DND-41 (cell line): ENCODE data around the gene SLC28A3.

Experiments
- ATAC-seq: fragments of 200-7000 bp; cut with Tn5 transposase; 3 replicates; pipeline ENCODE4 v1.9.1; 2021; ENCODE audit warnings: low read depth; ENCODE audit not compliant: insufficient read depth
- DNase-seq: peaks from one replicate; pipeline ENCODE4 v3.0.0-alpha.2; 2020
- H2AFZ ChIP-seq: 2 replicates; pipeline ENCODE4 v1.6.0; 2012; ENCODE audit warnings: low read depth, low read length
- H3K27ac ChIP-seq: 2 replicates; pipeline ENCODE4 v1.5.1; 2012; ENCODE audit warnings: low read length, inconsistent platforms
- H3K27me3 ChIP-seq: fragments of 200-600 bp; sonication (generic); 2 replicates; pipeline ENCODE4 v1.6.0; 2012; ENCODE audit warnings: low read length, mild to moderate bottlenecking, inconsistent platforms; ENCODE audit not compliant: insufficient read depth, poor library complexity
- H3K36me3 ChIP-seq: 2 replicates; pipeline ENCODE4 v1.5.1; 2012; ENCODE audit warnings: low read length, inconsistent platforms; ENCODE audit not compliant: insufficient read depth
- H3K4me1 ChIP-seq: 2 replicates; pipeline ENCODE4 v1.5.1; 2012; ENCODE audit warnings: mild to moderate bottlenecking, low read length; ENCODE audit not compliant: insufficient read depth
- H3K4me2 ChIP-seq: 2 replicates; pipeline ENCODE4 v1.6.0; 2012; ENCODE audit warnings: mild to moderate bottlenecking, moderate library complexity, low read length, inconsistent platforms; ENCODE audit not compliant: insufficient read depth
- H3K4me3 ChIP-seq, 2 experiments: fragments of 200-600 bp in 1 of 2; shearing (Covaris generic) in 1 of 2; 2 replicates each; pipeline ENCODE4 v1.5.1; 2012 to 2016; ENCODE audit warnings: inconsistent platforms in 2 of 2, low read length in 2 of 2, mild to moderate bottlenecking in 2 of 2, low read depth in 1 of 2, moderate library complexity in 1 of 2
- H3K79me2 ChIP-seq: 2 replicates; pipeline ENCODE4 v1.6.0; 2012; ENCODE audit warnings: low read length, inconsistent platforms; ENCODE audit not compliant: insufficient read depth
- H3K9ac ChIP-seq: 2 replicates; pipeline ENCODE4 v1.6.0; 2012; ENCODE audit warnings: low read depth, mild to moderate bottlenecking, inconsistent platforms, low read length, moderate library complexity
- H3K9me3 ChIP-seq: 2 replicates; pipeline ENCODE4 v1.5.1; 2012; ENCODE audit warnings: low read length, moderate library complexity, mild to moderate bottlenecking, inconsistent platforms; ENCODE audit not compliant: insufficient read depth, severe bottlenecking
- H4K20me1 ChIP-seq: 2 replicates; pipeline ENCODE4 v1.6.0; 2012; ENCODE audit warnings: low read length; ENCODE audit not compliant: insufficient read depth
- CTCF ChIP-seq: IDR thresholded peaks from 2 replicates; pipeline ENCODE4 v1.5.1; 2012; ENCODE audit warnings: borderline replicate concordance, low read length, moderate library complexity, mild to moderate bottlenecking; ENCODE audit not compliant: poor library complexity, severe bottlenecking; ENCODE audit errors: extremely low read depth
- EZH2 ChIP-seq: IDR thresholded peaks from 3 replicates; pipeline ENCODE4 v1.6.1; 2012; ENCODE audit warnings: borderline replicate concordance, low read depth, mild to moderate bottlenecking, moderate library complexity, low read length, inconsistent platforms; ENCODE audit not compliant: severe bottlenecking

The SLC28A3 gene

GRCh38 chr9:84305497-84306131 is 34.9 kb downstream of the SLC28A3 start:
- Histone ChIP-seq H3K79me2 (no peaks in the 10 kb centered on the region), H3K9me3 (no peaks in the 10 kb centered on the region), H3K4me3 (no peak overlapping the region), H3K27me3 (no peaks in the 10 kb centered on the region), H3K27ac (no peak overlapping the region), H4K20me1 (no peaks in the 10 kb centered on the region), H3K36me3 (no peaks in the 10 kb centered on the region), H3K4me2 (no peak overlapping the region), H2AFZ (no peak overlapping the region), H3K4me1 (no peaks in the 10 kb centered on the region), H3K9ac (no peak overlapping the region)
- ATAC-seq (no peak), DNase-seq (no peak)
- TF ChIP-seq CTCF (no peak), EZH2 (no peak)

- no peak overlapping the region for H3K27ac ChIP-seq
- H3K4me1 ChIP-seq, result no peaks in the 10 kb centered on the region
- H3K9me3 ChIP-seq, result no peaks in the 10 kb centered on the region
- H3K79me2 ChIP-seq, result no peaks in the 10 kb centered on the region
- TF ChIP-seq CTCF (no peak), EZH2 (no peak)
- H3K4me2 ChIP-seq, result no peak overlapping the region
- H3K9ac ChIP-seq, result no peak overlapping the region
- DNase-seq, result no peak
- no peak overlapping the region for H3K4me3 ChIP-seq
- H3K36me3 ChIP-seq, result no peaks in the 10 kb centered on the region
- no peak overlapping the region for H2AFZ ChIP-seq
- H3K27me3 ChIP-seq, result no peaks in the 10 kb centered on the region
- H4K20me1 ChIP-seq, result no peaks in the 10 kb centered on the region
- no peak for ATAC-seq
Observed at GRCh38 chr9:84304166-84304565, 36.4 kb downstream of the SLC28A3 start.

- H3K4me1 ChIP-seq, result no peaks in the 10 kb centered on the region
- no peaks in the 10 kb centered on the region for H3K79me2 ChIP-seq
- no peaks in the 10 kb centered on the region for H3K36me3 ChIP-seq
- no peak overlapping the region for H2AFZ ChIP-seq
- no peaks in the 10 kb centered on the region for H3K9me3 ChIP-seq
- no peak overlapping the region for H3K4me2 ChIP-seq
- no peaks in the 10 kb centered on the region for H4K20me1 ChIP-seq
- no peak overlapping the region for H3K9ac ChIP-seq
- H3K27me3 ChIP-seq, result no peaks in the 10 kb centered on the region
- H3K27ac ChIP-seq, result no peak overlapping the region
- no peak overlapping the region for H3K4me3 ChIP-seq
- TF ChIP-seq EZH2 (no peak), CTCF (no peak)
- ATAC-seq (no peak), DNase-seq (no peak)
Observed at GRCh38 chr9:84303061-84303460, 37.5 kb downstream of the SLC28A3 start.
